TTC549 (cell line): ENCODE results near the gene ZNF581.

ENCODE experiments used
- FAIRE-seq: peaks from 2 replicates; lab custom pipeline; 2012; peaks lifted over from hg19 to GRCh38; lab: Jason Lieb, UNC

ZNF581 gene

GRCh38 chr19:55694656-55695491, 51.4 kb downstream of the ZNF581 start:
- no peak for FAIRE-seq
